ENCODE measurements around the gene SF3B2.
"Not testable (repeated sequence)": the region's sequence is repeated elsewhere in the genome, so short reads cannot be mapped to it uniquely, and the experiment has no call there.

The SF3B2 gene

DNA sequence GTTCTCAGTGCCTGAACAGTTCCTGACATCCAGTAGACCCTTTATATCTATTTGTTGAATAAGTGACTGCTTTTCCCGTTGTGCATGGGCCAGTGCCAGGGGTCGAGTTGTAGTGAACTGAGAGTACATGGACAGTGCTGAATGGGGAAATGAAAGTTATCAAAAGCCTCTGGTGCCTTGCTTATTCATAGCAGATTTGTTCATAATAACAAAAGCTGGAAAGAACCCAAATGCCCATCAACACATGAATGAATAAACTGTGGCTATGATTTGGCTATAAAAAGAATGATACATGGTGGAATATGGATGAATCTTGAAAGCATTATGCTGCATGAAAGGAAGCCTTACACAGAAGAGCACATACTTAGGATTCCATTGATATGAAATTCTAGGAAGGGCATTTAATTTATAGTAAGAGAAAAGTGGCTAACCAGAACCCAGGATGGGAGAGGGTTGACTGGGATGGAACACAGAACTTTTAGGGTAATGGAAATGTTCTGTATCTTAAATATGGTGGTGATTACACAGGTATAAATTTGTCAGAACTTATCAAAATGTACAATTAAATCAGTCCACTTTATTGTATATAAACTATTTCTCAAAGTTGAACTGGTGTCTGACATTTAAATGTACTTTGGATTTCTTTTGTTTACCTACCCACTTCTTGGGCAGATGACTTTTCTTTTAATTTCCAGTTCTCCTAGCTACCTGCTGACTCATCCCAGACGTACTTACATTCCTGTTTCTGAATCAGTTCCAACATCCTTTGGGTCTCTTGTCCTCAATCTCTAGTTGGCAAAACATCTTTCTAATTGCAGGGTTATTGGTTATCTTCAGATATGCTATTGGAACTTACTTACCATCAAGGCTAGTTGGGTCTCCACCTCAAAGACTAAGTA lies 60.7 kb downstream of the SF3B2 start:
- DNase-seq: no peak

DNA sequence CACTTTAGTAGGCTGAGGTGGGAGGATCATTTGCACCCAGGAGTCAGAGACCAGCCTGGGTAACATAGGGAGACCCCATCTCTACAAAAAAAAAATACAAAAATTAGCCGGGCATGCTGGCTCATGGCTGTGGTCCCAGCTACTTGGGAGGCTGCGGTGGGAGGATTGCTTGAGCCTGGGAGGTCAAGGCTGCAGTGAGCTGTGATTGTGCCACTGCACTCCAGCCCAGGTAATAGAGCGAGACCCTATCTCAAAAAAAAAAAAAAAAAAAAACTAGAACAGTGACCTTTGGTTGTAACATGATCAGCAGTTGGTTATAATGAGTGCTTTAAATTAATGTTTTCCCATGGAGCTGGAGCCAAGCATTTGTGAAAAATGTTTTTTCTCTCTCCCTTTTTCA lies 62.8 kb downstream of the SF3B2 start:
- DNase-seq: not testable (repeated sequence)

DNA sequence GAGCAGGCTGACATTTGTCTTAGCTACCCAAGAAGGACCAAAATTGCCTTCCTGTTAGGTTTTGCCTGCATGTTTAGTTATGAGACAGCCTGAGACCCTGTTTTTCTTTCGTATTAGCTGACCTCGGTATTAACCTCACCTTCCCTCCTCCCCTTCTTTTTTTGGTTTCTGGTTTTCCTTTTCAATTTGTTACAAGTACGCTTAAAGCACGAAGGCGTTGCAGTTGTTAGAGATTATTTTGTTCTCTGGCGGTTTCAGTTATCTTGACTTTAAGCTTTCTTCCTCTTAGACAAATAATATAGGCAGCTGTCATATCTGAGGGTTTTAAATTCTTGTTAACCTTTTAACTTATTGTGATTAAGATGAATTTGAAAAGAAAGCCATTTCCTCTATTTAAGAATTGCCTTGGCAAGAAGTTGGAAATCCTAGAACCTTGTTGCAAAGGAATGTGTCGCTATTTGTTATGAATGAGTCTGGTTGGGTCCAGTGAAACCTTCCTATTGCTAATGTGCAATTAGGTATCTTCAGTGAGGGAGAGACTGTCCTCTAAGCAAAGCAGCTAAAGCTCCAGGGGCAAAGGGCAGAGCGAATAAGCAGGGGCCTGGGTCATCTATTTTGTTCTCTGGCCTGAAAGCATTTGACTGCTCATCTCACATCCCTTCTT lies 63.6 kb downstream of the SF3B2 start:
- DNase-seq: no peak

DNA sequence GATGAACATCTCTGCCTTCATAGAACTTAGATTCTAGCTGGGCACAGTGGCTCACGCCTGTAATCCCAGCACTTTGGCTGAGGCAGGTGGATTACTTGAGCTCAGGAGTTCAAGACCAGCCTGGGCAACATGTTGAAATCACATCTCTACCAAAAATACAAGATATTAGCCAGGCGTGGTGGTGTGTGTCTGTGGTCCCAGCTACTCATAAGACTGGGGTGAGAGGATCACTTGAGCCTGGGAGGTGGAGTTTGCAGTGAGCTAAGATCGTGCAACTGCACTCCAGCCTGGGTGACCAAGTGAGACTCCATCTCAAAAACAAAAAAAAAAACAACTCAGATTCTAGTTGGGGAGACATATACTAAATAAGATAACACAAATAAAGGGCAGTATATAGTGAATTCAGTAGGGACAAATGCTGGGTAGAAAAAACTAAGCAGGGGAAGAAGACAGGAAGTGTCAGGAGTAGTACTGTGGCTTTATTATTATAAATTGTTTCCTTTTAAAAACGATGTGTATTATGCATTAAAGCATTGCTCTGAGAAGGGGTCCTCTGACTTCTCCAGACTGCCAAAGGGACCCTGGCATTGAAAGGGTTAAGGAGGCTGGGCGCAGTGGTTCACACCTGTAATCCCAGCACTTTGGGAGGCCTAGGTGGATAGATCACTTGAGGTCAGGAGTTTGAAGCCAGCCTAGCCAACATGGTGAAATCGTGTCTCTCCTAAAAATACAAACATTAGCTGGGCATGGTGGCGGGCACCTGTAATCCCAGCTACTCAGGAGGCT lies 64.6 kb downstream of the SF3B2 start:
- DNase-seq: no peak

DNA sequence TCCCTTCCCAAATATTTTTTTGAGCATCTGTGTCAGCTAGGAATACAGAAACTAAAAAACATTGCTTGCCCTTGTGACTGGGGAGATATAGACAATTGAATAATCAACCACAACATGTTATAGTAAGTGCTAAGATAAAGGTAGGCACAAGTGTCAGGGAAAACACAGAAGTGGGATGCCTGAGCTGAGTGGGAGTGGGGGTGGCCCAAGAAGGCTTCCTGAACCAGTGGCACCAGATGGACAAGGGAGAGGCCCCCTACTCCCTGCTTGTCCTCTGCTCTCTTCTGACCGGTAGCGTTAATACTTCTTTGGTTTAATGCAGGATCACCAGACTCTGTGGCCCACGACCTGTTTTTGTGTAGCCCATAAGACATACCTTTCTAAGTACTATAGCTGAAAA lies 66.7 kb downstream of the SF3B2 start:
- no peak for DNase-seq
